Activated T-cell treated with anti-CD3 and anti-CD28 coated beads, Interleukin-2, amount 50 U/mL, for 48 hours (primary cell): ENCODE data around the gene PON1.

ENCODE experiments used
- DNase-seq, 2 experiments: peaks; one replicate each; pipeline ENCODE4 v3.0.0-alpha.2; 2020

PON1 gene

GRCh38 chr7:95250571-95250970 lies 73.8 kb downstream of the PON1 start:
- no peak for DNase-seq
